ENCODE measurements around the gene GNAT1. TPM values are rescaled to one million over a fixed set of nuclear protein-coding genes. Genes with fewer than 3 reads are reported as not detected.
A peak's percentile ranks its signal among the peaks of the same experiment; 100 is the strongest.

Gene GNAT1
- total RNA-seq, 2 donors from 2014 or later: not detected

- ATAC-seq (no peak), DNase-seq (no peak)
- intact Hi-C loops (cut with DNase I, micrococcal nuclease): no loop called here
Observed at GRCh38 chr3:50245251-50245745, 53.9 kb downstream of the GNAT1 start.

DNA sequence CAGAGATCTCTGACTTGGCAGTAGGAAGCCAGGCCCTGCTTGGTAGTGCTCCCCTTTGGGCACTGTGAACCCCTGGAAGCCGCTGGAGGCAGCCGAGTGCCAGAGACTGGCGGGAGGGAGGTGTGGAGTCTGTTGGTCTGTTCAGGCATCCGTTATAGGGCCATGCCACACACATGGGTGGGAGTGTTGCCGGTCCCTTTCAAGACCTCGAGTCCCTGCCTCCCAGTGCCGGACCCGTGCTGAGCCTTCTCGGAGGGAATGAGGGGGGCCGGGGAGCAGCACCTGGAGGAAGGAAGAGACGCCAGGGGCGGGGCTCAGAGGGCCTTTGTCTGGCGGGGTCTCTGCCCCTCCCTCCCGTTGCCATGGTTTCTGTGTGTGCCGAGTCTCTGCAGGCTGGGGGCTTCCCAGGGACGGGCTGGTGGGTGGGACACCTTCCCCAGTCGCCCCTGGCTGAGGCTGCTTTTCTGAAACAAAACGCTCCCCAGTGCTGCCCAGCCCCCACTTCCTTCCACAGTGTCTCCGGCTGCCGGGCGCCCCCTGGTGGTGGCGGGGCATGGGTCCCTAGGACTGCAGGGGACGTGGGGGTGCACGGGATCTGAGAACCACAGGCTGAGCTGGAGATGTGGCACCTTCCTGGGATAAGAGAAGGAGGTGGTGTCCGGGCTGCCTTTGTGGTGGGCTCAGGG, 54.6 kb downstream of the GNAT1 start:
- intact Hi-C loops (cut with DNase I, micrococcal nuclease): no loop called here
- DNase-seq (peak; percentile 88 to 98), ATAC-seq (peak; percentile 81)

- intact Hi-C loops (cut with DNase I, micrococcal nuclease): no loop called here
- DNase-seq: peak in 1 of 2 donors; percentile 43
- peak; percentile 5 for ATAC-seq
Observed at GRCh38 chr3:50246517-50246954, 55.1 kb downstream of the GNAT1 start.

Small RNA genes lying within 50 kb of the gene (microRNA-seq; reads per million reads assigned to microRNA genes)
- 0 reads per million in 2 donors for gene MIR566
- gene MIR5787: 0 reads per million in 2 donors

Other genes starting within 250 kb of the GNAT1 start
- gene RBM5, start 102.7 kb upstream of the GNAT1 start, total RNA-seq: 100 to 1,000 TPM; 124 to 135 TPM
- 10 to 100 TPM; 11.5 to 12.1 TPM for gene SEMA3F, start 36.3 kb upstream of the GNAT1 start, total RNA-seq
- gene SLC38A3, start 13.7 kb downstream of the GNAT1 start, total RNA-seq: not detected
- 10 to 100 TPM; 46.1 to 81.3 TPM for gene GNAI2, start 44.6 kb downstream of the GNAT1 start, total RNA-seq
- 100 to 1,000 TPM in 1 of 2 donors, 10 to 100 TPM in 1; 56.8 to 116 TPM for gene SEMA3B, start 77.5 kb downstream of the GNAT1 start, total RNA-seq
- not detected for gene LSMEM2, start 87.5 kb downstream of the GNAT1 start, total RNA-seq
- 10 to 100 TPM; 48.8 to 68.6 TPM for gene IFRD2, start 100.8 kb downstream of the GNAT1 start, total RNA-seq
- 1 to 10 TPM; 2.2 to 2.8 TPM for gene HYAL3, start 107.8 kb downstream of the GNAT1 start, total RNA-seq
- gene NAA80, start 107.8 kb downstream of the GNAT1 start, total RNA-seq: 10 to 100 TPM in 1 of 2 donors, 1 to 10 TPM in 1; 9.8 to 11.2 TPM
- gene HYAL1, start 112.0 kb downstream of the GNAT1 start, total RNA-seq: 10 to 100 TPM in 1 of 2 donors, 1 to 10 TPM in 1; 6.9 to 16.4 TPM
- gene HYAL2, start 131.1 kb downstream of the GNAT1 start, total RNA-seq: 10 to 100 TPM; 27.9 to 34.7 TPM
- gene TUSC2, start 136.6 kb downstream of the GNAT1 start, total RNA-seq: 10 to 100 TPM; 26.7 to 29.1 TPM
- 10 to 100 TPM; 14.5 to 15.0 TPM for gene RASSF1, start 149.2 kb downstream of the GNAT1 start, total RNA-seq
- under 1 TPM; 0.47 to 0.49 TPM for gene ZMYND10, start 154.1 kb downstream of the GNAT1 start, total RNA-seq
- 10 to 100 TPM; 18.1 to 23.5 TPM for gene NPRL2, start 159.2 kb downstream of the GNAT1 start, total RNA-seq
- 10 to 100 TPM; 35.8 to 36.9 TPM for gene CYB561D2, start 159.3 kb downstream of the GNAT1 start, total RNA-seq
- 10 to 100 TPM; 44.6 to 48.3 TPM for gene TMEM115, start 167.9 kb downstream of the GNAT1 start, total RNA-seq